ENCODE measurements around the gene OGA.

OGA gene

GRCh38 chr10:101774589-101775272 lies 43.5 kb downstream of the OGA start:
- no peak for DNase-seq

- no peak for DNase-seq
Observed at GRCh38 chr10:101773923-101774588, 44.2 kb downstream of the OGA start.

- DNase-seq, result no peak
Observed at GRCh38 chr10:101772895-101773761, 45.1 kb downstream of the OGA start.

DNA sequence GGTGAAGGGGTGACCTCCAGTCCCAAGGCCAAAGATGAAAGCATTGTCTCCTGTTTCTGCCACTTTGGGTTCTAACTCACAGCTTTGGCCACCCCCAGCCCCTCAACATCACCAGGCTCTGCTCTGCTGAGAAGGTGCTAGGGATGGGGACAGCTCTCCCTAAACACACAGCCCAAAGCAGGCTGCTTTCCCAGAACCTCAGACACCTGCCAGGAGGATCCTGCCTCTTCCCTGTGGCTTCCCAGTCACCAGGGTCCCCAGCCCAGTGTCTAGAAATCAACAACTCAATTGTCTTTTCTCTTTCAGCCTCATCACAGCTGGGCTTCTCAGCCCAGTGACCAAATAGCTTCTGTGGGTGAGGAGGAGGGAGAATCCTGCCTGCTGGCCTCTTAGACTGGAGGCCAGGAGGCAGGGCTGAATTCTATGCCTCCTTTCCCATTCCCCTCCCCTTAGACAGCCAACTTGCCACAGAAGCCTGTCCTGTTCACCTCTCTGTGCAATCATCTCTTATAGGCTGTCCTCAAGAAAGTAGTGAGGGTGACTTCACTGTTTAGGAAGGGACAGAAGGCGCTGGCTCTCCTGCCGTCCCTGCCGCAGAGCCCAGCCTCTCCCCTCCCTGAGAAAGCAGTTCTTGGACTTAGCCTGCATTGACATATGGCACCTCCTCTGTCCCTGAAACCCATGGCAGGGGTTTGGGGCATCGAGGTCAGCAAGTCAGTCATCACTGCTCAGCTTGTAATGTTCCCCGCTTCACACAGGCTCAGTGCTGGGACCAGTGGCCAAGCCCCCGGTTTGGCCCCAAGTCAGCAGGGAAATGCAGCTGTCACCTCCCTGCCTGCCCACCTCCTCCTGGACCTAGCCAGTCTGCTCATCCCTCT lies 46.0 kb downstream of the OGA start:
- no peak for DNase-seq

GRCh38 chr10:101771380-101771779 lies 46.9 kb downstream of the OGA start:
- no peak for DNase-seq

GRCh38 chr10:101770331-101771215 lies 47.7 kb downstream of the OGA start:
- DNase-seq, result no peak

DNA sequence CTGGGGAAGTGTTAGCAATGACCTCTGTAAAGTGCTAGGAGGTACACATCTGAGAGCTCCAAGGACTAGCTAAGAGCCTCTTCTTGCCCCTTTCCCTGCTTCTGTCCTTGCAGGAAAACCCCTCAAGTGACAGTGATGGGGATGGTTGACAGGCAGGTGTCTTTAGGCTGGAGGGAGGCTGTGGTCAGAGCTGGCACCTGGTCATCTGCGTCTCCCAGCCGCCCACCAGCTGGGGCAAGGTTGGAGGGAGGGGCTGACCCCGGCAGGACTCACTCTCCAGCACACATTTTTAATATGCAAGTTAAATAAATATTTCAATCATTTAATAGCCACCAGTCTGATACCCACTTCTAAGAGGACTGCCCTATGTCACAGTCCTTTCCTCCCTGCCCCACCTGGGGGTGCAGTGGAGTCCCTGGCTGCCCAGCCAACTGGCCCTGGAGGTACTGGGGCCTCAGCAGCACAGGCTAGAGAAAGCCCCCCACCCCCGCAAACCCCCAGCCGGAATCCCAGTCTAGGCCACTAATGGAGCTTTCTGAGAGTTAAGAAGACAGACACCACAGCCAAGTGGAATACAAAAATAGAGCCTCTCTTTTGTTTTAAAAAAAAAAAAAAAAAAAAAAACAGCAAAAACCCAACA lies 48.6 kb downstream of the OGA start:
- no peak for DNase-seq

GRCh38 chr10:101768791-101769170 lies 49.5 kb downstream of the OGA start:
- DNase-seq, result no peak

DNA sequence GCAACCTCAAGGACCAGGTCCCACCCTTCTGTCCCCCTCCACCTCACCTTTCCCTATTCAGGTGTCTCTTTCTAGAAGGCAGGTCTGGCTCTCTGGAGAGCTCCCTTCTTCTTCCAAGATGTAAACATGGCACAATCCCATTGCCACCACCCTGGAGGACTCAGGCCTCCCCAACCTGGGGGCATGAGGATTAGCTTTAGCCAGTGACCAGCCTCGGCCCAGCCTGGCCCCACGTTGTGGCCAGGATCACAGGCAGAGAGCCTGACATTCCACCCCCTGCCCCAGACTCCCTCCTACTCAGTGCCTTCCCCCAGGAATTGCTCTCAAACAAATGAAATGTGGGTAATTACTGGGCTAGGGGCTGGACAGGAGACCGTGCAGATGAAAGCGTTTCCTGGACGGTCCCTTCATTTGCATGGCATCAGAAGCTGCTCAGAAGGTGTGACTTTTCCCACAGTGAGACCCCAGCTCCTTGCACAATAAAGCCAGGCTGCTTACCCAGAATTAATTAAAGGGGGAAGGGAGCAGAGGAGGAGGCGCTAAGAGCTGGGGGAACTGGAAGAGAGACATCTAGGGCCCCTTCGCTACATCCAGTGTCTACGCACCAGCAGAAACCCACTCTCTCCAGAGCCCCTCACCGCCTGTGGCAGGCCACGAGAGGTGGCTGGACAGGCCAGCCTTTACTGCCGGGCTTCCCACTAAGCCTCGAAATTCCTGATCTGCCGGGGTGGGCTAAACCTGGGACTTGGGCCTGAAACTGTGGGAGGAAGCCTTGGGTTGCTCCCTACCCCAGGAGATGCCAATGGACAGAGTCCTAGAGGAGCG lies 50.1 kb downstream of the OGA start:
- DNase-seq, result no peak

- no peak for DNase-seq
Observed at GRCh38 chr10:101767600-101767945, 50.7 kb downstream of the OGA start.

- DNase-seq, result no peak
Observed at GRCh38 chr10:101766753-101767599, 51.3 kb downstream of the OGA start.

- DNase-seq, result no peak
Observed at GRCh38 chr10:101766306-101766705, 51.9 kb downstream of the OGA start.

- DNase-seq, result no peak
Observed at GRCh38 chr10:101763141-101763846, 55.0 kb downstream of the OGA start.

GRCh38 chr10:101762736-101763135 lies 55.5 kb downstream of the OGA start:
- no peak for DNase-seq

GRCh38 chr10:101761226-101761625 lies 57.0 kb downstream of the OGA start:
- DNase-seq, result no peak

- DNase-seq, result no peak
Observed at GRCh38 chr10:101760510-101760909, 57.7 kb downstream of the OGA start.

- no peak for DNase-seq
Observed at GRCh38 chr10:101759309-101760247, 58.7 kb downstream of the OGA start.

GRCh38 chr10:101758858-101759257 lies 59.4 kb downstream of the OGA start:
- no peak for DNase-seq

All from CD4-positive, alpha-beta T cell treated with Interleukin-15 for 1 hour (primary cell).